Nephron progenitor cell (in vitro differentiated cells): ENCODE measurements around the gene C1QTNF12.

Source experiments
- DNase-seq: peaks from one replicate; pipeline ENCODE4 v3.0.0; 2021
- H3K27ac Mint-ChIP-seq: 2 replicates; pipeline ENCODE4 v1.8.0; 2021; ENCODE audit warnings: mild to moderate bottlenecking, moderate library complexity, mixed read lengths
- H3K27me3 Mint-ChIP-seq: 2 replicates; pipeline ENCODE4 v1.8.0; 2021; ENCODE audit warnings: mild to moderate bottlenecking, low read depth, mixed read lengths; ENCODE audit not compliant: poor library complexity
- H3K36me3 Mint-ChIP-seq: 2 replicates; pipeline ENCODE4 v1.8.0; 2021; ENCODE audit warnings: low read depth, mixed read lengths
- H3K4me1 Mint-ChIP-seq: 2 replicates; pipeline ENCODE4 v1.8.0; 2021; ENCODE audit warnings: mixed read lengths
- H3K4me3 Mint-ChIP-seq: 2 replicates; pipeline ENCODE4 v1.8.0; 2021; ENCODE audit warnings: mild to moderate bottlenecking, moderate library complexity, mixed read lengths
- H3K9me3 Mint-ChIP-seq: 2 replicates; pipeline ENCODE4 v1.8.0; 2021; ENCODE audit warnings: mild to moderate bottlenecking, moderate library complexity, mixed read lengths
- TF ChIP-seq, protein P1 (sequence below): fragments of 200-600 bp; sonication (generic); IDR thresholded peaks from 2 replicates; pipeline ENCODE4 v1.5.0; 2021; ENCODE audit warnings: antibody characterized with exemption

C1QTNF12 gene

GRCh38 chr1:1227386-1227785, 19.1 kb downstream of the C1QTNF12 start:
- H3K27me3 Mint-ChIP-seq: peaks cover 5% of the 10 kb centered on the region
- no peak for DNase-seq
- no peak overlapping the region for H3K4me3 Mint-ChIP-seq
- TF ChIP-seq, protein P1, sequence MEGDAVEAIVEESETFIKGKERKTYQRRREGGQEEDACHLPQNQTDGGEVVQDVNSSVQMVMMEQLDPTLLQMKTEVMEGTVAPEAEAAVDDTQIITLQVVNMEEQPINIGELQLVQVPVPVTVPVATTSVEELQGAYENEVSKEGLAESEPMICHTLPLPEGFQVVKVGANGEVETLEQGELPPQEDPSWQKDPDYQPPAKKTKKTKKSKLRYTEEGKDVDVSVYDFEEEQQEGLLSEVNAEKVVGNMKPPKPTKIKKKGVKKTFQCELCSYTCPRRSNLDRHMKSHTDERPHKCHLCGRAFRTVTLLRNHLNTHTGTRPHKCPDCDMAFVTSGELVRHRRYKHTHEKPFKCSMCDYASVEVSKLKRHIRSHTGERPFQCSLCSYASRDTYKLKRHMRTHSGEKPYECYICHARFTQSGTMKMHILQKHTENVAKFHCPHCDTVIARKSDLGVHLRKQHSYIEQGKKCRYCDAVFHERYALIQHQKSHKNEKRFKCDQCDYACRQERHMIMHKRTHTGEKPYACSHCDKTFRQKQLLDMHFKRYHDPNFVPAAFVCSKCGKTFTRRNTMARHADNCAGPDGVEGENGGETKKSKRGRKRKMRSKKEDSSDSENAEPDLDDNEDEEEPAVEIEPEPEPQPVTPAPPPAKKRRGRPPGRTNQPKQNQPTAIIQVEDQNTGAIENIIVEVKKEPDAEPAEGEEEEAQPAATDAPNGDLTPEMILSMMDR: no peak
- no peak overlapping the region for H3K27ac Mint-ChIP-seq
- peaks cover 18% of the 10 kb centered on the region for H3K4me1 Mint-ChIP-seq
- H3K36me3 Mint-ChIP-seq: peaks cover 30% of the 10 kb centered on the region
- no peaks in the 10 kb centered on the region for H3K9me3 Mint-ChIP-seq

DNA sequence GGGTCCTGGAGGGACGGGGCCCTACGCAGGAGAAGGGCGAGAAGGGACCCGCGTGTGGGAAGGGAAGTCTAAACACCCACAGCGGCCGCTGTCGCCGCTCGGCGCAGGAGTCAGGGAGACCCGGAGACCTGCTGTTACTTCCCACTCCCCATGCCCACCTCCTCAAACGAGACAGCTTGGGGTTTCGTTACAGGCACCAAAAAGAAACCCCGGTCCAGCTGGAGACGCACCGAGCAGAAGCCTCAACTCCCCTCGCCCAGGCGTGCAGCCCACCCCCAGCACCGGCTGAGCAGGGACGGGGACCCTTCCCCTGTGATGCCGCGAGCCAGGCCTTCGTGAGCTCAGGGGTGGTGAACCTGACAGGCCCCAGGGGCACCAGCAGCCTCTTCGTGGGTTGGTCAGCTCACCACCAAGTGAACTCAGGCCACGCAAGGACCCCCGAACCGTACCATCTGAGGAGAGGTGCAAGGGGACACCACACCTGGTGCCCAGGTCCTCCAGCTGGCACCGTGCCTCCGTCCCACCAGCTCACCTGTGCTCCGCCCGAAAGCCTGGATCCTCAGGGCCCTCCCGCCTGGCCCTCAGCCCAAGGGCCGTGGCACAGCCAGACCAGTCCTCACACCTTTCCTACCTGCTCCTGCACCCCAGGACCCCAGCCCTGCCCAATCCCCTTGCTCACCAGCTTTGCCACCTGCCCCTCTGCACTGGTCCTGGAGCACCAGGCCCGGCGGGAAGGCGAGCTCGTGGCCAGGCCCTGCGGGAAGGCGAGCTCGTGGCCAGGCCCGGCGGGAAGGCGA, 19.8 kb downstream of the C1QTNF12 start:
- DNase-seq: no peak
- Mint-ChIP-seq H3K27ac (no peak overlapping the region), H3K36me3 (peaks cover 30% of the 10 kb centered on the region), H3K4me3 (no peak overlapping the region), H3K9me3 (no peaks in the 10 kb centered on the region), H3K4me1 (peaks cover 18% of the 10 kb centered on the region), H3K27me3 (peaks cover 5% of the 10 kb centered on the region)
- TF ChIP-seq, protein P1: no peak

GRCh38 chr1:1225913-1226312, 20.6 kb downstream of the C1QTNF12 start:
- Mint-ChIP-seq H3K27me3 (peaks cover 5% of the 10 kb centered on the region), H3K9me3 (no peaks in the 10 kb centered on the region), H3K27ac (peak overlapping the region; percentile 79), H3K36me3 (peaks cover 30% of the 10 kb centered on the region), H3K4me3 (no peak overlapping the region), H3K4me1 (peaks cover 15% of the 10 kb centered on the region)
- no peak for DNase-seq
- TF ChIP-seq, protein P1: no peak

GRCh38 chr1:1225238-1225845, 21.2 kb downstream of the C1QTNF12 start:
- Mint-ChIP-seq H3K4me1 (peaks cover 9% of the 10 kb centered on the region), H3K27me3 (peaks cover 5% of the 10 kb centered on the region), H3K9me3 (no peaks in the 10 kb centered on the region), H3K4me3 (no peak overlapping the region), H3K36me3 (peaks cover 30% of the 10 kb centered on the region), H3K27ac (no peak overlapping the region)
- no peak for DNase-seq
- TF ChIP-seq, protein P1: no peak

GRCh38 chr1:1223891-1224290, 22.6 kb downstream of the C1QTNF12 start:
- no peak for DNase-seq
- Mint-ChIP-seq H3K36me3 (peaks cover 23% of the 10 kb centered on the region), H3K4me3 (no peak overlapping the region), H3K27me3 (peaks cover 2% of the 10 kb centered on the region), H3K4me1 (no peaks in the 10 kb centered on the region), H3K9me3 (no peaks in the 10 kb centered on the region), H3K27ac (no peak overlapping the region)
- TF ChIP-seq, protein P1: no peak
